Articular chondrocyte of knee joint (primary cell): ENCODE measurements around the gene SPSB2. TPM values are rescaled to one million over a fixed set of nuclear protein-coding genes. Genes with fewer than 3 reads are reported as not detected.

Source experiments
- total RNA-seq: library from RNA; depleted of rRNA; stranded (reverse); fragments of >200 nt; gene quantifications from 2 replicates; pipeline ENCODE4 v1.2.3, GENCODE V29; 2012

The SPSB2 gene
- total RNA-seq: 5.6 and 5.9 TPM in 2 replicates

GRCh38 chr12:6873094-6874014 is at the start of gene SPSB2:
TSS of gene SPSB2 (minus strand) at chr12:6873303. CDS start at chr12:6872901, 402 bp downstream.

GRCh38 chr12:6914246-6914946 is 41.3 kb upstream of the SPSB2 start, which contains the start of gene ENO2:
TSS of gene ENO2 (plus strand) at chr12:6914580. CDS start at chr12:6915833, 1,253 bp downstream.

GRCh38 chr12:6904280-6905276 is 31.5 kb upstream of the SPSB2 start, which contains the start of gene LRRC23:
TSS of gene LRRC23 (plus strand) at chr12:6904822. CDS start at chr12:6905634, 812 bp downstream.

GRCh38 chr12:6867413-6868210 is 5.5 kb downstream of the SPSB2 start, which contains the start of gene TPI1:
TSS of gene TPI1 (plus strand) at chr12:6867531. CDS start at chr12:6867567, 36 bp downstream.

GRCh38 chr12:6851921-6852650 is 21.0 kb downstream of the SPSB2 start, which contains the start of gene USP5:
TSS of gene USP5 (plus strand) at chr12:6852150. CDS start at chr12:6852180, 30 bp downstream.

DNA sequence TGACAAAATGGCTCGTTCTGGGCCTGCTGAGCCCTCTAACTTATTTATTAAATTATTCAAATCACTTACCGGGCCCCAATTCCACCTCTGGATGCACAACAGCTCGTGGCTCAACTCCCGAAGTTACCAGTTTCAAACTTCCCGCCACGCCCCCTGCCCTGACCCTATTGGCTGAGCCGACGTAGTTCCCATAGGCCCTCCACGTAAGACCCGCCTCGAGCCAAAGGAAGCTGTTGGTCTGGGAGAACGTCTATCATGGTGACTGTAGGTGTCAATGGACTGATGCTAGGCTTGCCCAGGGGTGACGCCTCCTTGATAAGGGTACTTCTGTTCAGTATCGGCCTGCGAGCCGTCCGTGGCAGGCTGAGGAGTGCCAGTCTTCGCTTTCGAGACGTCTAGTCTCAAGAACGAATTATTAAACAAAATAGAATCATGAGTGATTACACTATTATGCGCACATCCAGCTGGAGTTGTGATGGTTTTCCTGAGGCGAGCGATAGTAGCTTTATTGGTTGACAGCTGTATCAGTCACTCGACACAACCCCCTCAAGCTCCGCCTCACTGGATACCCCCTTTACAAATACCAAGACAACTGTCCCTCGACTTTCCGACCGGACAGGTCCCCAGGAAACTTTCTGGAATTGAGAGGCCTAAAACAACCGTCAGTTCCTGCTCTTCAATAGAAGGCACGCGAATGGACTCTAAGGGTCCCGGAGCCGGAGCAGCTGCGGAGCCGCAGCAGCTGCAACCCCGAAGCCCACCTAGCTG is 21.8 kb downstream of the SPSB2 start, which contains the start of gene CDCA3:
CDCA3 (minus strand) TSS at position 134 of the 768 bp plus-strand sequence. CDS start 334 bp downstream, outside the sequence.

DNA sequence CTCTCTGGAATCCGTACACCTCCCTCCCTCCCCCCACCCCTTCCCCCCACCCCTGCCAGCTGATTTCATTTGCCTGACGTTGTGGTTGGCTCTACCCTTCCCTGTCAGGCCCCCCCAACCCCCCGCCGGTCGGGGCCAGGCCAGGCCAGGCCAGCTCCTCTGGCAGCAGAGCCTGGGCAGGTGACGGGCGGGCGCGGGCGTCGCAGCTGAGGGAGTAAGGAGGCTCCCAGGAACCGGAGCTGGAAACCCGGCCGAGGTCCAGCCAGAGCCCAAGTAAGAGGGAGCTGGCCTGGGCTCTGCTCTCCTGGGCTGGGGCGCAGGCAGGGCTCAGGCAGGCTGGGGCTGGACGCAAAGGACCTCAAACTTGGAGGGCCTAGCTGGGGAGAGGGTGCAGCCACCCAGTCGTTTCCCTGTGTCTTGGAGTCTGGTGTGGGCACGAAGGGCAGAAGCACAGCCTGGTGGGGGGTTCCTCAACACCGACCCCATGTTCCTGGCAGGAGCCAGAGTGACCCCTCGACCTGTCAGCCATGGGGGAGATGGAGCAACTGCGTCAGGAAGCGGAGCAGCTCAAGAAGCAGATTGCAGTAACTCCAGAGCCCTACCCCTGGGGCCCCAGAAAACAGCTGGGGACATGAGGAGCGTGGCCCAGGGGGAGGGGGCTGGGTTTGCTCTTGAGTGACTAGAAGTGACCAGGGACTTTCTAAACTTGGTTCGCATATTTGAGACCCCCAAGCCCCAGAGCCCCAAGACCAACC is 32.2 kb downstream of the SPSB2 start, which contains the start of gene GNB3:
GNB3 (plus strand) TSS at position 165 of the 755 bp plus-strand sequence; CDS start at position 528, 363 bp downstream.

DNA sequence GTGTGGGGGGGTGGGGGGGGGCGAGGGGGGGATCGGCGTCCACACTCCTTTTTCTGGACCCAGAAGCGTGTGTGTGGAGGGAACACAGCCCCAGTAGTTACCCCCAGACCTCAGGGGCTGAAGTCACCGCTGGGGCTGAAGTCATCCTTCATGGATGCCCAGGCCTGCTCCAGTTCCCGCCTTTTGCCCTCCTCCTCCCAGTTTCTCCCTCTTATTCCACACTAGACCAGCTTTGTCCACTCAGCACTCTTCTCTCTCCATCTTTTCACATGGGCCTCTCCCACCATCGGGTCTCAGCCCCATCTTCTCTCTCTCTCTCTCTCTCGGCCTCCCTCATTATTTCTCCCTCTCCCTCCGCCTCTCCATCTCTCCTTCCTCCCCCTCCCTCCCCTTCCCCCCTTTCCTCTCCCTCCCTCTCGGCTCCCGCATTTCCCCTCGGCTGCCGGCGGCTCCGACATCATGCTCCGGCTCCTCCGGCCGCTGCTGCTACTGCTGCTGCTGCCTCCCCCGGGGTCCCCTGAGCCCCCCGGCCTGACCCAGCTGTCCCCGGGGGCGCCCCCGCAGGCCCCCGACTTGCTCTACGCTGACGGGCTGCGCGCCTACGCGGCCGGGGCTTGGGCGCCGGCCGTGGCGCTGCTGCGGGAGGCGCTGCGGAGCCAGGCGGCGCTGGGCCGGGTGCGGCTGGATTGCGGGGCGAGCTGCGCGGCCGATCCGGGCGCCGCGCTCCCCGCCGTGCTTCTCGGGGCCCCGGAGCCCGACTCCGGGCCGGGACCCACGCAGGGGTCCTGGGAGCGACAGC is 44.9 kb downstream of the SPSB2 start, which contains the start of gene P3H3:
P3H3 (plus strand) TSS at position 426 of the 799 bp plus-strand sequence; CDS start at position 460, 34 bp downstream.

DNA sequence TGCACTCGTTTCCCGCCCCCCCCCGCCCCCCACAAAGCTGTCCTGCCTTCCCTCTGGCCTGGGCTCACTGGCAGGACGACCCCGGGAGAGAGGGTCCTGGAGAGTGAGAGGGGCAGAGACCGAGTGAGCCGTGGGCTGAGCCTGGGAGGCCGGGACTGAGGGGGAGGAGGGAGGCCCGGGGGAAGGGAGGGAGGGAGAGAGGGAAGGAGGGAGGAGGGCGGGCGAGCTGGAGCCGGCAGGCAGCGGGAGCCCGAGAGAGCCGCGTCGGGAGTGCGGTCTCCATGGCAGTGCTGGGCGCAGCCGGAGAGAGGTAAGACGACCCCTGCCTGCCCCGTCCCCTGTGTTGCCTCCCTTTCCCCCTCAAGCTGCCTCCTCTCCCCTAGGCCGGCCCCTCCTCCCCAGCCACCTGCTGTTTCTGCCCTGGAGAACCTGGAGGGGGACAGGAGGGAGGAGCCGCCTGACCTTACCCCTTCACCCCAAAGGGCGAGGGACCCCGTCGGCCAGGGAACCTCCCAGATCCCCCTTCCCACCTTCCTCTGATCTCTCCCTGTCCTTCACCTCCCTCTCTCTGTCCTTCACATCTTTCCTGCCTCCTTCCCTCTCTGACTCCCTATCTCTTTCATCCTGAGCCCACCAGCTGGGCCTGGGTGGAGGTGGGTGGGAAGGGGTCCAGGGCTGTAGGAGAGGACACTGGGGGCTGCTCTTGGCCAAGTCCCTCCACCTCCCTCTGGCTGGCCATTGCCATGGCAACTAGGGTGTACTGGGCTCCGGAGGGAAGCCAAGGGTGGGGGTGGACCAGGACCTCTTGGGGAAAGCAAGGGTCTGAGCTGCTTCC is 51.3 kb downstream of the SPSB2 start, which contains the start of gene GPR162:
GPR162 (plus strand) TSS at position 231 of the 835 bp plus-strand sequence. CDS start 2,078 bp downstream, outside the sequence.

Other genes with a start within 250 kb of the SPSB2 start
- not detected in 2 replicates for gene LPAR5, start 237.3 kb downstream of the SPSB2 start, total RNA-seq
- 0.26 and 0.76 TPM in 2 replicates for gene ACRBP, start 225.9 kb downstream of the SPSB2 start, total RNA-seq
- 28.4 and 43.7 TPM in 2 replicates for gene ING4, start 210.2 kb downstream of the SPSB2 start, total RNA-seq
- gene ZNF384, start 183.9 kb downstream of the SPSB2 start, total RNA-seq: 22.9 and 26.8 TPM in 2 replicates
- gene PIANP, start 172.5 kb downstream of the SPSB2 start, total RNA-seq: 0.11 and 0.13 TPM in 2 replicates
- 71.5 and 77.6 TPM in 2 replicates for gene COPS7A, start 149.3 kb downstream of the SPSB2 start, total RNA-seq
- 105 and 112 TPM in 2 replicates for gene MLF2, start 120.2 kb downstream of the SPSB2 start, total RNA-seq
- 75.0 and 82.3 TPM in 2 replicates for gene PTMS, start 106.9 kb downstream of the SPSB2 start, total RNA-seq
- 0.54 and 1.0 TPM in 2 replicates for gene LAG3, start 100.8 kb downstream of the SPSB2 start, total RNA-seq
- 2.3 and 4.3 TPM in 2 replicates for gene CD4, start 83.8 kb downstream of the SPSB2 start, total RNA-seq
- gene GPR162, start 51.5 kb downstream of the SPSB2 start, total RNA-seq: 1.3 and 2.7 TPM in 2 replicates
- gene P3H3, start 44.9 kb downstream of the SPSB2 start, total RNA-seq: 65.1 and 65.5 TPM in 2 replicates
- 3.7 and 4.3 TPM in 2 replicates for gene GNB3, start 32.4 kb downstream of the SPSB2 start, total RNA-seq
- gene CDCA3, start 22.0 kb downstream of the SPSB2 start, total RNA-seq: 14.9 and 18.7 TPM in 2 replicates
- gene USP5, start 21.2 kb downstream of the SPSB2 start, total RNA-seq: 67.8 and 73.4 TPM in 2 replicates
- gene TPI1, start 5.8 kb downstream of the SPSB2 start, total RNA-seq: 717 and 807 TPM in 2 replicates
- gene LRRC23, start 31.5 kb upstream of the SPSB2 start, total RNA-seq: 9.6 and 9.8 TPM in 2 replicates
- gene ENO2, start 41.3 kb upstream of the SPSB2 start, total RNA-seq: 13.0 and 16.3 TPM in 2 replicates
- gene ATN1, start 54.7 kb upstream of the SPSB2 start, total RNA-seq: 9.7 and 12.5 TPM in 2 replicates
- gene RNU7-1, start 70.5 kb upstream of the SPSB2 start, total RNA-seq: not detected in 2 replicates
- gene C12orf57, start 70.7 kb upstream of the SPSB2 start, total RNA-seq: 120 TPM in 2 replicates
- gene PTPN6, start 78.1 kb upstream of the SPSB2 start, total RNA-seq: 0.43 and 0.91 TPM in 2 replicates
- 134 and 183 TPM in 2 replicates for gene PHB2, start 97.4 kb upstream of the SPSB2 start, total RNA-seq
- 29.0 and 30.4 TPM in 2 replicates for gene EMG1, start 97.6 kb upstream of the SPSB2 start, total RNA-seq
- 11.5 and 18.2 TPM in 2 replicates for gene LPCAT3, start 145.2 kb upstream of the SPSB2 start, total RNA-seq
- gene C1S, start 187.4 kb upstream of the SPSB2 start, total RNA-seq: 381 and 511 TPM in 2 replicates
- gene C1R, start 219.1 kb upstream of the SPSB2 start, total RNA-seq: 330 and 427 TPM in 2 replicates
- 62.4 and 72.3 TPM in 2 replicates for gene C1RL, start 235.9 kb upstream of the SPSB2 start, total RNA-seq